ENCODE data around the gene ONECUT3. TPM values are rescaled to one million over a fixed set of nuclear protein-coding genes. Genes with fewer than 3 reads are reported as not detected.

The ONECUT3 gene
- total and polyA plus RNA-seq, 9 of the 15 experiments (the other 6 are each of a cell fraction or from before 2014, with no cell fraction given) = not detected

DNA sequence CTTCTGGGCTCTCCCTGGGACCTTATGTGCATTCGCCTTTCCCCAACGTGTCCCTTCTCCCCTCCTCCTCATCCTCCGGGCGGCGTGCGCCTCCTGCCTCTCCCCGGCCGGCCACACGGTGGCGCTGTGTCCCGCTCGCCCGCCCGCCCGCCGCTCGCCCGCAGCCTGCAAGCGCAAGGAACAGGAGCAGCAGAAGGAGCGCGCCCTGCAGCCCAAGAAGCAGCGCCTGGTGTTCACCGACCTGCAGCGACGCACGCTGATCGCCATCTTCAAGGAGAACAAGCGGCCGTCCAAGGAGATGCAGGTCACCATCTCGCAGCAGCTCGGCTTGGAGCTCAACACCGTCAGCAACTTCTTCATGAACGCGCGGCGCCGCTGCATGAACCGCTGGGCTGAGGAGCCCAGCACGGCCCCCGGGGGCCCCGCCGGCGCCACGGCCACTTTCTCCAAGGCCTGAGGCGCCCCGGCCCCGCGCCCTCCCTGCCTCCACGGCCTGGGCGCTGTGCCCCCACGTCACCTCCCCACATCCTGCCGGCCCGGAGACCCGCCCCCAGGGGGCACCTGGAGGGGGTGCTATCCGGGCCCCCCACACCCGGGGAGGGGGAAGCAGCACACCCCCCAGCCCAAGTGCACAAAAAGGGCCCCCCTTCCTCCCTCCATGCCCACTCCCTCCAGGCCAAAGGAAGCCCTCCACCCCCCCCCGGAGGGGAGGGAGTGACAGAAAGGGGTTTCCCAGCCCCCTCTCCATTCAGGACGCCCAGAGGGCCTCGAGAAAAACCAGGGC, 21.9 kb downstream of the ONECUT3 start (continued):
- TF ChIP-seq, protein P1, sequence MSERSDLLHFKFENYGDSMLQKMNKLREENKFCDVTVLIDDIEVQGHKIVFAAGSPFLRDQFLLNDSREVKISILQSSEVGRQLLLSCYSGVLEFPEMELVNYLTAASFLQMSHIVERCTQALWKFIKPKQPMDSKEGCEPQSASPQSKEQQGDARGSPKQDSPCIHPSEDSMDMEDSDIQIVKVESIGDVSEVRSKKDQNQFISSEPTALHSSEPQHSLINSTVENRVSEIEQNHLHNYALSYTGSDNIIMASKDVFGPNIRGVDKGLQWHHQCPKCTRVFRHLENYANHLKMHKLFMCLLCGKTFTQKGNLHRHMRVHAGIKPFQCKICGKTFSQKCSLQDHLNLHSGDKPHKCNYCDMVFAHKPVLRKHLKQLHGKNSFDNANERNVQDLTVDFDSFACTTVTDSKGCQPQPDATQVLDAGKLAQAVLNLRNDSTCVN (CRISPR knock-in tag; IDR thresholded peaks at IDR 0.05) = 0 out of 2 replicates have a peak, but pooled peaks have one; percentile 32
- TF ChIP-seq, protein P2, sequence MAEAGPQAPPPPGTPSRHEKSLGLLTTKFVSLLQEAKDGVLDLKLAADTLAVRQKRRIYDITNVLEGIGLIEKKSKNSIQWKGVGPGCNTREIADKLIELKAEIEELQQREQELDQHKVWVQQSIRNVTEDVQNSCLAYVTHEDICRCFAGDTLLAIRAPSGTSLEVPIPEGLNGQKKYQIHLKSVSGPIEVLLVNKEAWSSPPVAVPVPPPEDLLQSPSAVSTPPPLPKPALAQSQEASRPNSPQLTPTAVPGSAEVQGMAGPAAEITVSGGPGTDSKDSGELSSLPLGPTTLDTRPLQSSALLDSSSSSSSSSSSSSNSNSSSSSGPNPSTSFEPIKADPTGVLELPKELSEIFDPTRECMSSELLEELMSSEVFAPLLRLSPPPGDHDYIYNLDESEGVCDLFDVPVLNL (CRISPR knock-in tag; IDR thresholded peaks at IDR 0.05; ENCODE audit: low read depth) = peak; percentile 45; the same call in 1 of the 2 replicates
- TF ChIP-seq MYNN (IDR thresholded peaks at IDR 0.05) = no peak
- TF ChIP-seq MYNN (CRISPR knock-in tag; IDR thresholded peaks at IDR 0.05) = no peak
- TF ChIP-seq, protein P3, sequence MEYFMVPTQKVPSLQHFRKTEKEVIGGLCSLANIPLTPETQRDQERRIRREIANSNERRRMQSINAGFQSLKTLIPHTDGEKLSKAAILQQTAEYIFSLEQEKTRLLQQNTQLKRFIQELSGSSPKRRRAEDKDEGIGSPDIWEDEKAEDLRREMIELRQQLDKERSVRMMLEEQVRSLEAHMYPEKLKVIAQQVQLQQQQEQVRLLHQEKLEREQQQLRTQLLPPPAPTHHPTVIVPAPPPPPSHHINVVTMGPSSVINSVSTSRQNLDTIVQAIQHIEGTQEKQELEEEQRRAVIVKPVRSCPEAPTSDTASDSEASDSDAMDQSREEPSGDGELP (CRISPR knock-in tag; IDR thresholded peaks at IDR 0.05; ENCODE audit: borderline replicate concordance) = peak; percentile 63; the same call in 1 of the 2 replicates
- TF ChIP-seq, protein P4, sequence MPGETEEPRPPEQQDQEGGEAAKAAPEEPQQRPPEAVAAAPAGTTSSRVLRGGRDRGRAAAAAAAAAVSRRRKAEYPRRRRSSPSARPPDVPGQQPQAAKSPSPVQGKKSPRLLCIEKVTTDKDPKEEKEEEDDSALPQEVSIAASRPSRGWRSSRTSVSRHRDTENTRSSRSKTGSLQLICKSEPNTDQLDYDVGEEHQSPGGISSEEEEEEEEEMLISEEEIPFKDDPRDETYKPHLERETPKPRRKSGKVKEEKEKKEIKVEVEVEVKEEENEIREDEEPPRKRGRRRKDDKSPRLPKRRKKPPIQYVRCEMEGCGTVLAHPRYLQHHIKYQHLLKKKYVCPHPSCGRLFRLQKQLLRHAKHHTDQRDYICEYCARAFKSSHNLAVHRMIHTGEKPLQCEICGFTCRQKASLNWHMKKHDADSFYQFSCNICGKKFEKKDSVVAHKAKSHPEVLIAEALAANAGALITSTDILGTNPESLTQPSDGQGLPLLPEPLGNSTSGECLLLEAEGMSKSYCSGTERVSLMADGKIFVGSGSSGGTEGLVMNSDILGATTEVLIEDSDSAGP (CRISPR knock-in tag; IDR thresholded peaks at IDR 0.05) = peak; percentile 66; the same call in 1 of the 2 replicates
- TF ChIP-seq, protein P5, sequence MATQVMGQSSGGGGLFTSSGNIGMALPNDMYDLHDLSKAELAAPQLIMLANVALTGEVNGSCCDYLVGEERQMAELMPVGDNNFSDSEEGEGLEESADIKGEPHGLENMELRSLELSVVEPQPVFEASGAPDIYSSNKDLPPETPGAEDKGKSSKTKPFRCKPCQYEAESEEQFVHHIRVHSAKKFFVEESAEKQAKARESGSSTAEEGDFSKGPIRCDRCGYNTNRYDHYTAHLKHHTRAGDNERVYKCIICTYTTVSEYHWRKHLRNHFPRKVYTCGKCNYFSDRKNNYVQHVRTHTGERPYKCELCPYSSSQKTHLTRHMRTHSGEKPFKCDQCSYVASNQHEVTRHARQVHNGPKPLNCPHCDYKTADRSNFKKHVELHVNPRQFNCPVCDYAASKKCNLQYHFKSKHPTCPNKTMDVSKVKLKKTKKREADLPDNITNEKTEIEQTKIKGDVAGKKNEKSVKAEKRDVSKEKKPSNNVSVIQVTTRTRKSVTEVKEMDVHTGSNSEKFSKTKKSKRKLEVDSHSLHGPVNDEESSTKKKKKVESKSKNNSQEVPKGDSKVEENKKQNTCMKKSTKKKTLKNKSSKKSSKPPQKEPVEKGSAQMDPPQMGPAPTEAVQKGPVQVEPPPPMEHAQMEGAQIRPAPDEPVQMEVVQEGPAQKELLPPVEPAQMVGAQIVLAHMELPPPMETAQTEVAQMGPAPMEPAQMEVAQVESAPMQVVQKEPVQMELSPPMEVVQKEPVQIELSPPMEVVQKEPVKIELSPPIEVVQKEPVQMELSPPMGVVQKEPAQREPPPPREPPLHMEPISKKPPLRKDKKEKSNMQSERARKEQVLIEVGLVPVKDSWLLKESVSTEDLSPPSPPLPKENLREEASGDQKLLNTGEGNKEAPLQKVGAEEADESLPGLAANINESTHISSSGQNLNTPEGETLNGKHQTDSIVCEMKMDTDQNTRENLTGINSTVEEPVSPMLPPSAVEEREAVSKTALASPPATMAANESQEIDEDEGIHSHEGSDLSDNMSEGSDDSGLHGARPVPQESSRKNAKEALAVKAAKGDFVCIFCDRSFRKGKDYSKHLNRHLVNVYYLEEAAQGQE (IDR thresholded peaks at IDR 0.05; ENCODE audit: borderline replicate concordance) = peak; percentile 70
- TF ChIP-seq, protein P5 (CRISPR knock-in tag; IDR thresholded peaks at IDR 0.05; ENCODE audit: low read depth) = no peak
- TF ChIP-seq, protein P6, sequence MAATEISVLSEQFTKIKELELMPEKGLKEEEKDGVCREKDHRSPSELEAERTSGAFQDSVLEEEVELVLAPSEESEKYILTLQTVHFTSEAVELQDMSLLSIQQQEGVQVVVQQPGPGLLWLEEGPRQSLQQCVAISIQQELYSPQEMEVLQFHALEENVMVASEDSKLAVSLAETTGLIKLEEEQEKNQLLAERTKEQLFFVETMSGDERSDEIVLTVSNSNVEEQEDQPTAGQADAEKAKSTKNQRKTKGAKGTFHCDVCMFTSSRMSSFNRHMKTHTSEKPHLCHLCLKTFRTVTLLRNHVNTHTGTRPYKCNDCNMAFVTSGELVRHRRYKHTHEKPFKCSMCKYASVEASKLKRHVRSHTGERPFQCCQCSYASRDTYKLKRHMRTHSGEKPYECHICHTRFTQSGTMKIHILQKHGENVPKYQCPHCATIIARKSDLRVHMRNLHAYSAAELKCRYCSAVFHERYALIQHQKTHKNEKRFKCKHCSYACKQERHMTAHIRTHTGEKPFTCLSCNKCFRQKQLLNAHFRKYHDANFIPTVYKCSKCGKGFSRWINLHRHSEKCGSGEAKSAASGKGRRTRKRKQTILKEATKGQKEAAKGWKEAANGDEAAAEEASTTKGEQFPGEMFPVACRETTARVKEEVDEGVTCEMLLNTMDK (IDR thresholded peaks at IDR 0.05; ENCODE audit: borderline replicate concordance, insufficient read depth, low read depth, low read length, poor library complexity, severe bottlenecking) = peak; percentile 82
- peak; percentile 41; the same call in 1 of the 2 replicates for TF ChIP-seq HCFC1 (IDR thresholded peaks at IDR 0.05; ENCODE audit: low read depth, low read length)
